Tibial nerve (tissue), 4 donors: ENCODE measurements around the gene MRPS7.

ENCODE experiments used
- CTCF ChIP-seq, 5 experiments: fragments of 200-600 bp in 3 of 5; fragments of 450-650 bp in 2 of 5; sonication (generic) in 3 of 5; IDR thresholded peaks; one replicate each; pipeline ENCODE4 v1.5.1; 2016 to 2019; ENCODE audit warnings: antibody characterized with exemption in 5 of 5, mild to moderate bottlenecking in 3 of 5, moderate library complexity in 2 of 5
- EP300 ChIP-seq, 2 donors: sonication (generic); formaldehyde crosslinking; IDR thresholded peaks; one replicate each; pipeline ENCODE4 v1.6.1; 2017; ENCODE audit warnings: antibody characterized with exemption in 2 of 2, mild to moderate bottlenecking in 1 of 2

GRCh38 chr17:75227729-75228128 is 34.0 kb upstream of the MRPS7 start:
- no peak for TF ChIP-seq CTCF (IDR thresholded peaks at IDR 0.05)
- TF ChIP-seq EP300 (IDR thresholded peaks at IDR 0.05) = no peak
